ENCODE data around the gene DOK3.

GRCh38 chr5:177469750-177470525 lies 39.7 kb downstream of the DOK3 start:
- TF ChIP-seq POLR2A (IDR thresholded peaks at IDR 0.05; ENCODE audit: low read length) (no peak), CTCF (IDR thresholded peaks at IDR 0.05) (no peak), RCOR1 (IDR thresholded peaks at IDR 0.05; ENCODE audit: low read depth, low read length) (no peak), CHD2 (IDR thresholded peaks at IDR 0.05; ENCODE audit: low read length, partially characterized antibody) (no peak), BHLHE40 (IDR thresholded peaks at IDR 0.05; ENCODE audit: low read depth, low read length) (no peak), EP300 (IDR thresholded peaks at IDR 0.05) (no peak), MYC (IDR thresholded peaks at IDR 0.05; ENCODE audit: borderline replicate concordance, low read length) (no peak), SMC3 (IDR thresholded peaks at IDR 0.05) (no peak), HOXA7 (CRISPR knock-in tag; IDR thresholded peaks at IDR 0.05) (no peak), RFX5 (IDR thresholded peaks at IDR 0.05) (no peak), MAX (IDR thresholded peaks at IDR 0.05) (no peak), PBX3 (IDR thresholded peaks at IDR 0.05) (no peak)

Measured in A549 (cell line).